ENCODE measurements around the gene TSPO.

GRCh38 chr22:43181321-43182076 lies 30.1 kb downstream of the TSPO start:
- TF ChIP-seq CTCF (IDR thresholded peaks at IDR 0.05) (no peak), POLR2A (IDR thresholded peaks at IDR 0.05) (no peak)

Measured in heart left ventricle (tissue), 13 donors.